B cell (primary cell): ENCODE measurements around the gene NTRK2. TPM values are rescaled to one million over a fixed set of nuclear protein-coding genes. Genes with fewer than 3 reads are reported as not detected.

Experiments
- ATAC-seq: fragments of 200-7000 bp; cut with Tn5 transposase; one replicate; pipeline ENCODE4 v1.10.0; 2021; ENCODE audit warnings: low read depth, mild to moderate bottlenecking, moderate number of reproducible peaks, moderate library complexity
- CTCF ChIA-PET: fragments of 350-600 bp; sonication (Branson Sonifier 250); formaldehyde crosslinking; loops from one replicate; lab custom pipeline; 2021; ENCODE audit warnings: antibody characterized with exemption, inconsistent platforms; lab: Charles Lee
- POLR2A ChIA-PET: fragments of 350-600 bp; sonication (Branson Sonifier 250); formaldehyde crosslinking; loops from one replicate; lab custom pipeline; 2021; ENCODE audit warnings: antibody characterized with exemption; lab: Charles Lee
- DNase-seq: peaks from one replicate; pipeline ENCODE4 v3.0.0; 2013
- H2AFZ ChIP-seq: 2 replicates; pipeline ENCODE4 v1.6.1; 2012; ENCODE audit warnings: mild to moderate bottlenecking, low read depth, low read length; ENCODE audit not compliant: insufficient read depth, poor library complexity, severe bottlenecking
- H3K27ac ChIP-seq, 2 donors: 1 replicate in 1 of 2; 2 replicates in 1 of 2; pipeline ENCODE4 v1.5.1; 2012 to 2013; ENCODE audit warnings: low read length in 2 of 2, mild to moderate bottlenecking in 2 of 2, moderate library complexity in 1 of 2
- H3K27me3 ChIP-seq, 4 experiments: fragments of 200-600 bp in 1 of 4; sonication (generic) in 1 of 4; replicated peaks in 1 of 4; 1 replicate in 2 of 4; 2 replicates in 2 of 4; pipeline versions ENCODE4 v1.6.1 to v1.7.0; 2013 to 2016; ENCODE audit warnings: low read length in 3 of 4, mild to moderate bottlenecking in 2 of 4, mixed read lengths in 1 of 4, moderate library complexity in 1 of 4; ENCODE audit not compliant: insufficient read depth in 4 of 4, control insufficient read depth in 3 of 4; ENCODE audit errors: control extremely low read depth in 1 of 4
- H3K36me3 ChIP-seq, 2 experiments: replicated peaks in 1 of 2; 1 replicate in 1 of 2; 2 replicates in 1 of 2; pipeline versions ENCODE4 v1.6.1 to v1.7.1; 2013; ENCODE audit warnings: low read length in 1 of 2; ENCODE audit not compliant: insufficient read depth in 2 of 2, control insufficient read depth in 1 of 2; ENCODE audit errors: control extremely low read depth in 1 of 2, extremely low read depth in 1 of 2
- H3K4me1 ChIP-seq, 2 donors: fragments of 200-600 bp in 1 of 2; sonication (generic) in 1 of 2; 1 replicate in 1 of 2; 2 replicates in 1 of 2; pipeline versions ENCODE4 v1.5.1 to v1.6.1; 2013 to 2017; ENCODE audit warnings: low read length in 2 of 2; ENCODE audit not compliant: control insufficient read depth in 2 of 2, insufficient read depth in 2 of 2
- H3K4me2 ChIP-seq: replicated peaks from 2 replicates; pipeline ENCODE3; 2012; ENCODE audit warnings: mild to moderate bottlenecking, low read depth, low read length; ENCODE audit not compliant: poor library complexity, severe bottlenecking
- H3K4me3 ChIP-seq, 5 experiments: fragments of 200-600 bp in 1 of 5; sonication (generic) in 1 of 5; 1 replicate in 3 of 5; 2 replicates in 2 of 5; pipeline versions ENCODE4 v1.5.1 to v1.7.0; 2011 to 2016; ENCODE audit warnings: low read length in 4 of 5, mild to moderate bottlenecking in 4 of 5, low read depth in 2 of 5, control low read depth in 1 of 5, moderate library complexity in 1 of 5; ENCODE audit not compliant: insufficient read depth in 1 of 5; ENCODE audit errors: control extremely low read depth in 1 of 5, extremely low read depth in 1 of 5
- H3K79me2 ChIP-seq: fragments of 200-600 bp; sonication (generic); one replicate; pipeline ENCODE4 v1.6.0; 2016; ENCODE audit warnings: low read length; ENCODE audit not compliant: control insufficient read depth, insufficient read depth
- H3K9ac ChIP-seq: fragments of 200-600 bp; sonication (generic); 2 replicates; pipeline ENCODE4 v1.6.1; 2017; ENCODE audit warnings: mild to moderate bottlenecking, low read length, moderate library complexity
- H3K9me3 ChIP-seq, 3 donors: one replicate each; pipeline versions ENCODE4 v1.6.1 to v1.7.1; 2013; ENCODE audit warnings: low read length in 2 of 3; ENCODE audit not compliant: control insufficient read depth in 2 of 3, insufficient read depth in 1 of 3; ENCODE audit errors: control extremely low read depth in 1 of 3
- H4K20me1 ChIP-seq: 2 replicates; pipeline ENCODE4 v1.6.0; 2012; ENCODE audit warnings: mild to moderate bottlenecking, low read length; ENCODE audit not compliant: insufficient read depth, control insufficient read depth, poor library complexity, severe bottlenecking
- H3K27ac Mint-ChIP-seq: one replicate; pipeline ENCODE4 v1.8.0; 2021; ENCODE audit warnings: mixed read lengths
- H3K27me3 Mint-ChIP-seq: one replicate; pipeline ENCODE4 v1.8.0; 2021; ENCODE audit warnings: mixed read lengths
- H3K4me1 Mint-ChIP-seq: one replicate; pipeline ENCODE4 v1.8.0; 2021; ENCODE audit warnings: mixed read lengths
- H3K4me3 Mint-ChIP-seq: one replicate; pipeline ENCODE4 v1.8.0; 2021; ENCODE audit warnings: mixed read lengths
- H3K9me3 Mint-ChIP-seq: one replicate; pipeline ENCODE4 v1.8.0; 2022; ENCODE audit warnings: mixed read lengths; ENCODE audit not compliant: insufficient read depth
- EZH2 ChIP-seq: IDR thresholded peaks from 2 replicates; pipeline ENCODE4 v1.6.1; 2012; ENCODE audit warnings: borderline replicate concordance, low read depth, mild to moderate bottlenecking, moderate library complexity, low read length; ENCODE audit not compliant: insufficient read depth, poor library complexity, severe bottlenecking
- WGBS: methylation state at CpG from one replicate; pipeline ENCODE4 v1.1.5; 2013; ENCODE audit warnings: missing lambda C conversion rate; ENCODE audit not compliant: insufficient coverage; 5-methylcytosine and 5-hydroxymethylcytosine counted together
- intact Hi-C: fragments of 100-400 bp; cut with micrococcal nuclease; formaldehyde crosslinking; loops from one replicate; pipeline ENCODE4 v1.10.0; 2022
- polyA plus RNA-seq: library from polyadenylated mRNA; depleted of rRNA; stranded (reverse); fragments of >200 nt; gene quantifications from 2 replicates; pipeline ENCODE4 v1.2.3, GENCODE V29; 2012
- total RNA-seq, 2 donors: library from RNA; stranded (reverse); fragments of 120-200 nt in 1 of 2; gene quantifications; 1 replicate in 1 of 2; 2 replicates in 1 of 2; pipeline versions ENCODE4 v1.2.3 to v1.2.4, GENCODE V29; 2013 to 2022
- TF ChIP-seq, protein P1 (sequence below): fragments of 200-600 bp; IDR thresholded peaks from one replicate; pipeline ENCODE4 v1.8.0; 2022; ENCODE audit warnings: antibody characterized with exemption, mild to moderate bottlenecking

NTRK2 gene
- total and polyA plus RNA-seq, 2 donors (not counting 1 experiment from before 2014, with no cell fraction given): 0.03 to 0.10 TPM

- Histone ChIP-seq H3K4me2 (no peak overlapping the region), H3K4me3 (no peak overlapping the region), H3K9me3 (no peaks in the 10 kb centered on the region), H3K79me2 (no peaks in the 10 kb centered on the region), H3K4me1 (no peaks in the 10 kb centered on the region), H3K9ac (no peak overlapping the region), H4K20me1 (no peaks in the 10 kb centered on the region), H3K27me3 (no peaks in the 10 kb centered on the region), H2AFZ (no peak overlapping the region), H3K27ac (no peak overlapping the region), H3K36me3 (no peaks in the 10 kb centered on the region)
- no peak for DNase-seq
- Mint-ChIP-seq H3K27me3 (peaks cover 5% of the 10 kb centered on the region), H3K27ac (no peak overlapping the region), H3K4me3 (no peak overlapping the region), H3K4me1 (no peaks in the 10 kb centered on the region), H3K9me3 (no peaks in the 10 kb centered on the region)
- ChIA-PET CTCF (no interaction called here), POLR2A (no interaction called here)
- 67% methylated on average over 1 of the region's 2 CpGs for WGBS
- intact Hi-C loops: no loop called here
- TF ChIP-seq, protein P1, sequence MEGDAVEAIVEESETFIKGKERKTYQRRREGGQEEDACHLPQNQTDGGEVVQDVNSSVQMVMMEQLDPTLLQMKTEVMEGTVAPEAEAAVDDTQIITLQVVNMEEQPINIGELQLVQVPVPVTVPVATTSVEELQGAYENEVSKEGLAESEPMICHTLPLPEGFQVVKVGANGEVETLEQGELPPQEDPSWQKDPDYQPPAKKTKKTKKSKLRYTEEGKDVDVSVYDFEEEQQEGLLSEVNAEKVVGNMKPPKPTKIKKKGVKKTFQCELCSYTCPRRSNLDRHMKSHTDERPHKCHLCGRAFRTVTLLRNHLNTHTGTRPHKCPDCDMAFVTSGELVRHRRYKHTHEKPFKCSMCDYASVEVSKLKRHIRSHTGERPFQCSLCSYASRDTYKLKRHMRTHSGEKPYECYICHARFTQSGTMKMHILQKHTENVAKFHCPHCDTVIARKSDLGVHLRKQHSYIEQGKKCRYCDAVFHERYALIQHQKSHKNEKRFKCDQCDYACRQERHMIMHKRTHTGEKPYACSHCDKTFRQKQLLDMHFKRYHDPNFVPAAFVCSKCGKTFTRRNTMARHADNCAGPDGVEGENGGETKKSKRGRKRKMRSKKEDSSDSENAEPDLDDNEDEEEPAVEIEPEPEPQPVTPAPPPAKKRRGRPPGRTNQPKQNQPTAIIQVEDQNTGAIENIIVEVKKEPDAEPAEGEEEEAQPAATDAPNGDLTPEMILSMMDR: no peak
- TF ChIP-seq EZH2: no peak
- ATAC-seq: no peak
Measured at GRCh38 chr9:84791643-84792042, 122.1 kb downstream of the NTRK2 start.

- Mint-ChIP-seq H3K9me3 (no peaks in the 10 kb centered on the region), H3K4me3 (no peak overlapping the region), H3K27ac (no peak overlapping the region), H3K4me1 (no peaks in the 10 kb centered on the region), H3K27me3 (peaks cover 5% of the 10 kb centered on the region)
- Histone ChIP-seq H3K79me2 (no peaks in the 10 kb centered on the region), H4K20me1 (no peaks in the 10 kb centered on the region), H3K9me3 (no peaks in the 10 kb centered on the region), H3K36me3 (no peaks in the 10 kb centered on the region), H3K9ac (no peak overlapping the region), H3K4me1 (no peaks in the 10 kb centered on the region), H2AFZ (no peak overlapping the region), H3K27me3 (no peaks in the 10 kb centered on the region), H3K4me2 (no peak overlapping the region), H3K27ac (no peak overlapping the region), H3K4me3 (no peak overlapping the region)
- ChIA-PET POLR2A (no interaction called here), CTCF (no interaction called here)
- DNase-seq: no peak
- no peak for TF ChIP-seq EZH2
- TF ChIP-seq, protein P1: no peak
- ATAC-seq: no peak
- intact Hi-C loops: no loop called here
- WGBS: 100% methylated on average over 1 of the region's 3 CpGs
Measured at GRCh38 chr9:84793251-84793650, 123.7 kb downstream of the NTRK2 start.
